BJ (cell line): ENCODE data around the gene AP2B1. TPM values are rescaled to one million over a fixed set of nuclear protein-coding genes. Genes with fewer than 3 reads are reported as not detected.
A peak's percentile ranks its signal among the peaks of the same experiment; 100 is the strongest.

Source experiments
- CTCF ChIA-PET: fragments of 350-600 bp; formaldehyde crosslinking; extraction: SDS; loops from one replicate; lab custom pipeline; 2021; ENCODE audit warnings: antibody characterized with exemption, inconsistent platforms; lab: Yijun Ruan, JAX
- POLR2A ChIA-PET: fragments of 300-600 bp; sonication (Branson Sonifier 250); formaldehyde crosslinking; extraction: SDS; loops from one replicate; lab custom pipeline; 2021; ENCODE audit warnings: antibody characterized with exemption; lab: Charles Lee
- DNase-seq: peaks from one replicate; pipeline ENCODE4 v3.0.0-alpha.2; 2011; ENCODE audit warnings: low read depth
- H3K27me3 ChIP-seq: 2 replicates; pipeline ENCODE4 v1.6.0; 2011; ENCODE audit warnings: low read length; ENCODE audit not compliant: control insufficient read depth, insufficient read depth
- H3K36me3 ChIP-seq: 2 replicates; pipeline ENCODE4 v1.5.1; 2011; ENCODE audit warnings: low read length; ENCODE audit not compliant: control insufficient read depth, insufficient read depth
- H3K4me3 ChIP-seq: 2 replicates; pipeline ENCODE4 v1.5.1; 2011; ENCODE audit warnings: low read depth, mild to moderate bottlenecking, control low read depth, low read length
- polyA plus RNA-seq: library from polyadenylated mRNA; depleted of rRNA; stranded (reverse); fragments of >200 nt; gene quantifications from 2 replicates; pipeline ENCODE4 v1.2.3, GENCODE V29; 2011
- TF ChIP-seq, protein P1 (sequence below): IDR thresholded peaks from 2 replicates; pipeline ENCODE4 v1.5.1; 2011; ENCODE audit warnings: low read depth, mild to moderate bottlenecking, control low read depth, inconsistent platforms, low read length, moderate library complexity; ENCODE audit not compliant: insufficient read depth

Gene AP2B1
- polyA plus RNA-seq, 1 experiment = 122 TPM

DNA sequence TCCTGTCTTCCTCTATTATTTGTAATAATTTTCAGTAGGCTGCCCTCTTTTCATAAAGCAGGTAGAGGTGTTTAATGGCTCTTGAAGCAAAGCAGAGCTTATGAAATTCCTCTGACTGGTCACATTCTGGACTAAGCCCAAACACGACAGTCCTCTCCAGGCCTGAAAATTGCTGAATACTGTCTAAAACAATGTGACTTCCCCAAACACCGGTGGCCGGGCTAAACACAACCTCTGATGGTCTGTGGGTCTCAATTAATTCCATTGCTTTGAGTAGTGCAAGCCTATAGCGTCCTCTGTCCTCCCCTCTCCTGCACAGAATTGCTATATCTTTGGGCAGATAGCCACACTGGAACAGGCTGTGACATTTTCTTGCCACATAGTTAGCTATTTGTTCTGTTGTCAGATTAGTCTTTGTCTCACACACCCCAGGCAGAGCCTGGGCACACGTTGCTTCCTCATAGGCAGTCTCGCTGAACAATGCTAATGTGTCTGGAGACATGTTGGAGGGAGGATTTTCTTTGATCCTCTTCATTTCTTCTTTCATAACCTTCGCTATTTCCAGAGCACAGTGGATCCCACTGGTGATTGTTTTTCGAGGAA lies 38.8 kb upstream of the AP2B1 start:
- TF ChIP-seq, protein P1, sequence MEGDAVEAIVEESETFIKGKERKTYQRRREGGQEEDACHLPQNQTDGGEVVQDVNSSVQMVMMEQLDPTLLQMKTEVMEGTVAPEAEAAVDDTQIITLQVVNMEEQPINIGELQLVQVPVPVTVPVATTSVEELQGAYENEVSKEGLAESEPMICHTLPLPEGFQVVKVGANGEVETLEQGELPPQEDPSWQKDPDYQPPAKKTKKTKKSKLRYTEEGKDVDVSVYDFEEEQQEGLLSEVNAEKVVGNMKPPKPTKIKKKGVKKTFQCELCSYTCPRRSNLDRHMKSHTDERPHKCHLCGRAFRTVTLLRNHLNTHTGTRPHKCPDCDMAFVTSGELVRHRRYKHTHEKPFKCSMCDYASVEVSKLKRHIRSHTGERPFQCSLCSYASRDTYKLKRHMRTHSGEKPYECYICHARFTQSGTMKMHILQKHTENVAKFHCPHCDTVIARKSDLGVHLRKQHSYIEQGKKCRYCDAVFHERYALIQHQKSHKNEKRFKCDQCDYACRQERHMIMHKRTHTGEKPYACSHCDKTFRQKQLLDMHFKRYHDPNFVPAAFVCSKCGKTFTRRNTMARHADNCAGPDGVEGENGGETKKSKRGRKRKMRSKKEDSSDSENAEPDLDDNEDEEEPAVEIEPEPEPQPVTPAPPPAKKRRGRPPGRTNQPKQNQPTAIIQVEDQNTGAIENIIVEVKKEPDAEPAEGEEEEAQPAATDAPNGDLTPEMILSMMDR = no peak
- ChIA-PET POLR2A (no interaction called here), CTCF (interaction anchor here (1.4 kb wide), 1 partner anchor 236 kb away, joined by 3 read pairs; no protein-coding TSS in a partner anchor)
- DNase-seq = no peak
- Histone ChIP-seq H3K27me3 (peaks cover 8% of the 10 kb centered on the region), H3K4me3 (no peak overlapping the region), H3K36me3 (no peaks in the 10 kb centered on the region)

DNA sequence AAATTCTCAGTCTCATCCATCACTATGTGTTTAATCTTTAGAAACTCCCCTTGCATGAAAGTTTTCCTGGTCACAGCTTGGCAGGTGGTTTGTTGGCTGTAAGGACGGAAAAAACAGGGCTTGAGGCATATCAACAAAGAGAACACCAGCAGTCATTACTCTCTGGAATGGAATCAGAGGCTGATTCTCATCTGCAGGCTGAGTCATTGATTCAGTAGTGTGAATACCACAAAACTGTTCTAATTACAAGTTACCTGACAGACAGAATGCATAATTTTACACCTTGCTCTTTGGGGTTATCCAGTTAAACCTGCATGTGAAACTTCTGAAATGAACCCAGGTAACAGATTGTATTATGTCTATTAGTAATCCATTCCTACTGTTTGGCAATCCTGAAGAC lies 38.1 kb upstream of the AP2B1 start:
- ChIA-PET POLR2A (no interaction called here), CTCF (interaction anchor here (2.1 kb wide), 1 partner anchor 10 kb away, joined by 6 read pairs; no protein-coding TSS in a partner anchor)

GRCh38 chr17:35553310-35553709 lies 33.8 kb upstream of the AP2B1 start:
- Histone ChIP-seq H3K4me3 (no peak overlapping the region), H3K27me3 (peaks cover 4% of the 10 kb centered on the region; the same call in 1 of the 2 replicates), H3K36me3 (no peaks in the 10 kb centered on the region)
- TF ChIP-seq, protein P1 = no peak
- POLR2A ChIA-PET = no interaction called here
- CTCF ChIA-PET = interaction anchor here (0.8 to 2.1 kb wide), 4 partner anchors 8 to 195 kb away, joined by 3 to 12 read pairs (median 5); no protein-coding TSS in a partner anchor
- DNase-seq = no peak

More for the DNA sequence above, 38.1 kb upstream of the AP2B1 start:
- TF ChIP-seq, protein P1 = no peak
- Histone ChIP-seq H3K27me3 (peaks cover 8% of the 10 kb centered on the region), H3K36me3 (no peaks in the 10 kb centered on the region), H3K4me3 (no peak overlapping the region)
- DNase-seq = no peak

- Histone ChIP-seq H3K4me3 (no peak overlapping the region), H3K27me3 (peaks cover 4% of the 10 kb centered on the region; the same call in 1 of the 2 replicates), H3K36me3 (no peaks in the 10 kb centered on the region)
- TF ChIP-seq, protein P1 = no peak
- POLR2A ChIA-PET = no interaction called here
- no peak for DNase-seq
- CTCF ChIA-PET = interaction anchor here (0.8 to 2.1 kb wide), 5 partner anchors 9 to 241 kb away, joined by 3 to 12 read pairs (median 3); no protein-coding TSS in a partner anchor
Measured at GRCh38 chr17:35554668-35555067, 32.5 kb upstream of the AP2B1 start.

GRCh38 chr17:35555691-35556090 lies 31.4 kb upstream of the AP2B1 start:
- POLR2A ChIA-PET = no interaction called here
- CTCF ChIA-PET = interaction anchor here (1.0 kb wide), 1 partner anchor 191 kb away, joined by 7 read pairs; no protein-coding TSS in a partner anchor

More at GRCh38 chr17:35555691-35556090, 31.4 kb upstream of the AP2B1 start:
- TF ChIP-seq, protein P1 = peak; percentile 18; the same call in 1 of the 2 replicates
- Histone ChIP-seq H3K27me3 (peaks cover 4% of the 10 kb centered on the region; the same call in 1 of the 2 replicates), H3K36me3 (no peaks in the 10 kb centered on the region), H3K4me3 (no peak overlapping the region)
- DNase-seq = no peak
